Measurements from ENCODE around the gene ALG13. TPM values are rescaled to one million over a fixed set of nuclear protein-coding genes. Genes with fewer than 3 reads are reported as not detected.

ALG13 gene
- total RNA-seq: 26.9 and 29.2 TPM in 2 replicates

GRCh38 chrX:111680988-111681779 lies at the start of gene ALG13:
Gene ALG13, plus strand, starts transcription at chrX:111681170. Its CDS starts 49 bp downstream, at chrX:111681219.

Other genes with a start within 250 kb of the ALG13 start
- not detected in 2 replicates for gene SERTM2, start 169.5 kb upstream of the ALG13 start, total RNA-seq
- gene TRPC5OS, start 195.0 kb downstream of the ALG13 start, total RNA-seq: not detected in 2 replicates

Data from tracheal epithelial cell (primary cell).